ENCODE measurements around the gene LRFN2.

The LRFN2 gene

GRCh38 chr6:40585651-40586269, 1.4 kb downstream of the LRFN2 start:
- no peak for DNase-seq

- DNase-seq: no peak
These were observed 1.9 kb downstream of the LRFN2 start for GRCh38 chr6:40585223-40585622.

GRCh38 chr6:40584741-40585140, 2.4 kb downstream of the LRFN2 start:
- DNase-seq: no peak

GRCh38 chr6:40583709-40584108, 3.5 kb downstream of the LRFN2 start:
- DNase-seq: no peak

- DNase-seq: no peak
These were observed 4.3 kb downstream of the LRFN2 start for GRCh38 chr6:40582892-40583291.

- no peak for DNase-seq
These were observed 8.1 kb downstream of the LRFN2 start for GRCh38 chr6:40579101-40579500.

GRCh38 chr6:40577672-40578071, 9.5 kb downstream of the LRFN2 start:
- DNase-seq: no peak

- no peak for DNase-seq
These were observed 13.9 kb downstream of the LRFN2 start for GRCh38 chr6:40573221-40573620.

GRCh38 chr6:40569162-40569910, 17.8 kb downstream of the LRFN2 start:
- no peak for DNase-seq

- no peak for DNase-seq
These were observed 19.0 kb downstream of the LRFN2 start for GRCh38 chr6:40568062-40568708.

GRCh38 chr6:40563111-40563510, 24.1 kb downstream of the LRFN2 start:
- DNase-seq: no peak

GRCh38 chr6:40559056-40559455, 28.1 kb downstream of the LRFN2 start:
- DNase-seq: no peak

GRCh38 chr6:40558102-40558501, 29.1 kb downstream of the LRFN2 start:
- DNase-seq: no peak

- no peak for DNase-seq
These were observed 30.3 kb downstream of the LRFN2 start for GRCh38 chr6:40556881-40557280.

- no peak for DNase-seq
These were observed 31.1 kb downstream of the LRFN2 start for GRCh38 chr6:40556023-40556422.

- DNase-seq: no peak
These were observed 32.1 kb downstream of the LRFN2 start for GRCh38 chr6:40555092-40555491.

GRCh38 chr6:40552941-40553340, 34.2 kb downstream of the LRFN2 start:
- no peak for DNase-seq

- DNase-seq: no peak
These were observed 35.1 kb downstream of the LRFN2 start for GRCh38 chr6:40551966-40552505.

- peak; percentile 2 for DNase-seq
These were observed 36.7 kb downstream of the LRFN2 start for GRCh38 chr6:40550202-40551101.

- DNase-seq: no peak
These were observed 41.2 kb downstream of the LRFN2 start for GRCh38 chr6:40545954-40546353.

GRCh38 chr6:40543776-40544175, 43.4 kb downstream of the LRFN2 start:
- DNase-seq: no peak

- no peak for DNase-seq
These were observed 44.0 kb downstream of the LRFN2 start for GRCh38 chr6:40543146-40543545.

Measured in NCI-H774 (cell line).